ENCODE results near the gene GPR33.

GPR33 gene

GRCh38 chr14:31527546-31527945 lies 39.7 kb upstream of the GPR33 start:
- Histone ChIP-seq H3K9me3 (ENCODE audit: insufficient read depth, low read length) (no peaks in the 10 kb centered on the region), H3K4me3 (ENCODE audit: low read length) (no peak overlapping the region), H3K36me3 (replicated peaks; ENCODE audit: low read depth, low read length) (no peaks in the 10 kb centered on the region), H3K9ac (ENCODE audit: low read length) (no peak overlapping the region), H3K79me2 (ENCODE audit: low read length) (no peaks in the 10 kb centered on the region), H3K27me3 (ENCODE audit: low read depth, low read length) (no peaks in the 10 kb centered on the region), H3K4me1 (ENCODE audit: low read length) (no peaks in the 10 kb centered on the region), H2AFZ (ENCODE audit: low read depth, low read length) (no peak overlapping the region), H3K27ac (ENCODE audit: low read length) (no peak overlapping the region), H3K4me2 (ENCODE audit: low read length) (no peak overlapping the region), H4K20me1 (ENCODE audit: insufficient read depth, low read length) (no peaks in the 10 kb centered on the region)
- no peak for TF ChIP-seq EZH2phosphoT487 (IDR thresholded peaks at IDR 0.05; ENCODE audit: low read depth)
- no peak for TF ChIP-seq CTCF (IDR thresholded peaks at IDR 0.05; ENCODE audit: low read depth, low read length)

GRCh38 chr14:31527087-31527486 lies 39.2 kb upstream of the GPR33 start:
- TF ChIP-seq EZH2phosphoT487 (IDR thresholded peaks at IDR 0.05; ENCODE audit: low read depth) (no peak), CTCF (IDR thresholded peaks at IDR 0.05; ENCODE audit: low read depth, low read length) (no peak)
- no peak overlapping the region for H3K4me2 ChIP-seq (ENCODE audit: low read length)
- H2AFZ ChIP-seq (ENCODE audit: low read depth, low read length), result no peak overlapping the region
- no peak overlapping the region for H3K9ac ChIP-seq (ENCODE audit: low read length)
- no peaks in the 10 kb centered on the region for H3K9me3 ChIP-seq (ENCODE audit: insufficient read depth, low read length)
- H3K27me3 ChIP-seq (ENCODE audit: low read depth, low read length), result no peaks in the 10 kb centered on the region
- H3K4me1 ChIP-seq (ENCODE audit: low read length), result no peaks in the 10 kb centered on the region
- H3K79me2 ChIP-seq (ENCODE audit: low read length), result no peaks in the 10 kb centered on the region
- no peaks in the 10 kb centered on the region for H3K36me3 ChIP-seq (replicated peaks; ENCODE audit: low read depth, low read length)
- no peak overlapping the region for H3K4me3 ChIP-seq (ENCODE audit: low read length)
- H3K27ac ChIP-seq (ENCODE audit: low read length), result no peak overlapping the region
- no peaks in the 10 kb centered on the region for H4K20me1 ChIP-seq (ENCODE audit: insufficient read depth, low read length)

GRCh38 chr14:31510855-31511254 lies 23.0 kb upstream of the GPR33 start:
- Histone ChIP-seq H3K79me2 (ENCODE audit: low read length) (no peaks in the 10 kb centered on the region), H3K9ac (ENCODE audit: low read length) (no peak overlapping the region), H2AFZ (ENCODE audit: low read depth, low read length) (no peak overlapping the region), H3K9me3 (ENCODE audit: insufficient read depth, low read length) (no peaks in the 10 kb centered on the region), H3K36me3 (replicated peaks; ENCODE audit: low read depth, low read length) (no peaks in the 10 kb centered on the region), H3K4me2 (ENCODE audit: low read length) (no peak overlapping the region), H3K27ac (ENCODE audit: low read length) (no peak overlapping the region), H3K27me3 (ENCODE audit: low read depth, low read length) (no peaks in the 10 kb centered on the region), H4K20me1 (ENCODE audit: insufficient read depth, low read length) (no peaks in the 10 kb centered on the region), H3K4me3 (ENCODE audit: low read length) (no peak overlapping the region), H3K4me1 (ENCODE audit: low read length) (no peaks in the 10 kb centered on the region)
- TF ChIP-seq CTCF (IDR thresholded peaks at IDR 0.05; ENCODE audit: low read depth, low read length), result no peak
- no peak for TF ChIP-seq EZH2phosphoT487 (IDR thresholded peaks at IDR 0.05; ENCODE audit: low read depth)

GRCh38 chr14:31510222-31510621 lies 22.4 kb upstream of the GPR33 start:
- H3K4me2 ChIP-seq (ENCODE audit: low read length), result no peak overlapping the region
- no peaks in the 10 kb centered on the region for H3K9me3 ChIP-seq (ENCODE audit: insufficient read depth, low read length)
- no peak overlapping the region for H3K27ac ChIP-seq (ENCODE audit: low read length)
- no peaks in the 10 kb centered on the region for H3K4me1 ChIP-seq (ENCODE audit: low read length)
- H2AFZ ChIP-seq (ENCODE audit: low read depth, low read length), result no peak overlapping the region
- H3K9ac ChIP-seq (ENCODE audit: low read length), result no peak overlapping the region
- H3K4me3 ChIP-seq (ENCODE audit: low read length), result no peak overlapping the region
- TF ChIP-seq EZH2phosphoT487 (IDR thresholded peaks at IDR 0.05; ENCODE audit: low read depth) (no peak), CTCF (IDR thresholded peaks at IDR 0.05; ENCODE audit: low read depth, low read length) (peak; percentile 80)
- H3K79me2 ChIP-seq (ENCODE audit: low read length), result no peaks in the 10 kb centered on the region
- no peaks in the 10 kb centered on the region for H4K20me1 ChIP-seq (ENCODE audit: insufficient read depth, low read length)
- no peaks in the 10 kb centered on the region for H3K36me3 ChIP-seq (replicated peaks; ENCODE audit: low read depth, low read length)
- H3K27me3 ChIP-seq (ENCODE audit: low read depth, low read length), result no peaks in the 10 kb centered on the region
